Thoracic aorta endothelial cell (primary cell): ENCODE data around the gene ATP5PO. TPM values are rescaled to one million over a fixed set of nuclear protein-coding genes. Genes with fewer than 3 reads are reported as not detected.

Experiments
- total RNA-seq: library from RNA; depleted of rRNA; stranded (reverse); fragments of >200 nt; gene quantifications from 2 replicates; pipeline ENCODE4 v1.2.3, GENCODE V29; 2012

Gene ATP5PO, protein sequence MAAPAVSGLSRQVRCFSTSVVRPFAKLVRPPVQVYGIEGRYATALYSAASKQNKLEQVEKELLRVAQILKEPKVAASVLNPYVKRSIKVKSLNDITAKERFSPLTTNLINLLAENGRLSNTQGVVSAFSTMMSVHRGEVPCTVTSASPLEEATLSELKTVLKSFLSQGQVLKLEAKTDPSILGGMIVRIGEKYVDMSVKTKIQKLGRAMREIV
- 179 and 191 TPM in 2 replicates for total RNA-seq

DNA sequence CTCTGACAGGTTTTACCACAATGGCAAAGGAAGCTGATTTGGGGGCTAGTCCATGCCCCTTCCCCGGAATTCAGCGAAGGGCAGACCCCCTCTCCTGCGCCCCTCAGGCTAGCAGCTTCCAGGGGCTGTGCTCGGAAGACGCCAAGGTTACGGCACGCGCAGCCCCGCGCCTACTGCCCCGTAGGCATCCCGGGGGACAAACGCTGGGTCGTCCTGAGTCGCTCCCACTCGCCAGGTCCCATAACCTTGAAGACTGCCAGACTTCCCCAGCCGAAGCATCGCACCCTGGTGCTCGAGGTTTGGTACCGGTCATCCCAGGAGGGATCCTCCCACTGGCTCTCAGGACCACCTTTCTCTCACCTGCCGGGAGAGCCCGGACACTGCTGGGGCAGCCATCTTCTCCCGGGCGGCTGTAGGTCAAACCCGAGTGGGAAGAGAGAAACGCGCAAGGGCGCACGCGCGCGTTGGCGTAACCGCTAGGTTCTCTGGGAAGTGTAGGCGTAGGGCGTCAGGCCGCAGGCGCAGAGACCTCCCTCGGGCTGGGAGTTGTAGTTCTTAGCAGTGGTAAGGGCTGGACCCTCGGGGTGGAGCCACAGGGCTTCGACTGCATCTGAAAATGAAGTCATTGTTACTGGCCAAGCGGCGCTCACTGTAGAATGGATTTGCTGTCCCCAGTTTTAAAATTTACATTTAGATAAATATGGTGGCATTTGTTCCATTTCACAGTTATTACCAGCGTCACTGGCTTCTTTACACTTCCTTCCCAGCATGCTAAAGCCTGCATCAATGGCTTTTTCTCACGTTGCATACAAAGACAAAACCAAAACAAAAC lies at the start of gene ATP5PO:
Gene ATP5PO (minus strand): TSS at position 437 of the 832 bp plus-strand sequence. CDS start 41 bp downstream, at position 396.

Other genes starting within 250 kb of the ATP5PO start
- gene MRPS6, start 157.8 kb upstream of the ATP5PO start, total RNA-seq, result 20.3 and 20.9 TPM in 2 replicates
- 16.9 and 21.8 TPM in 2 replicates for gene SLC5A3, start 157.8 kb upstream of the ATP5PO start, total RNA-seq